Calu3 (cell line): ENCODE measurements around the gene DENND4B. TPM values are rescaled to one million over a fixed set of nuclear protein-coding genes. Genes with fewer than 3 reads are reported as not detected.
"Not testable (repeated sequence)": the region's sequence is repeated elsewhere in the genome, so short reads cannot be mapped to it uniquely, and the experiment has no call there.

Experiments
- BruUV-seq: library from RNA; stranded (reverse); fragments of 400-500 nt; replicated peaks from 2 replicates; lab custom pipeline; 2021; lab: Mats Ljungman, UMichigan
- CTCF ChIA-PET: fragments of 300-600 bp; sonication (Branson Sonifier 250); formaldehyde crosslinking; loops from one replicate; lab custom pipeline; 2022; ENCODE audit warnings: antibody characterized with exemption; lab: Charles Lee
- DNase-seq: peaks from one replicate; pipeline ENCODE4 v3.0.0; 2022
- H3K27ac Mint-ChIP-seq: one replicate; pipeline ENCODE4 v1.8.0; 2022; ENCODE audit warnings: mixed read lengths; ENCODE audit not compliant: unreplicated experiment
- H3K27me3 Mint-ChIP-seq: one replicate; pipeline ENCODE4 v1.8.0; 2022; ENCODE audit warnings: mixed read lengths; ENCODE audit not compliant: unreplicated experiment
- H3K36me3 Mint-ChIP-seq: one replicate; pipeline ENCODE4 v1.8.0; 2022; ENCODE audit warnings: mild to moderate bottlenecking, moderate library complexity, mixed read lengths; ENCODE audit not compliant: insufficient read depth, unreplicated experiment
- H3K4me1 Mint-ChIP-seq: one replicate; pipeline ENCODE4 v1.8.0; 2022; ENCODE audit warnings: mild to moderate bottlenecking, low read depth, mixed read lengths; ENCODE audit not compliant: unreplicated experiment
- H3K4me3 Mint-ChIP-seq: one replicate; pipeline ENCODE4 v1.8.0; 2022; ENCODE audit warnings: mild to moderate bottlenecking, low read depth, moderate library complexity, mixed read lengths; ENCODE audit not compliant: unreplicated experiment
- H3K9me3 Mint-ChIP-seq: one replicate; pipeline ENCODE4 v1.8.0; 2022; ENCODE audit warnings: low read depth, mixed read lengths; ENCODE audit not compliant: unreplicated experiment
- intact Hi-C: fragments of 100-400 bp; cut with micrococcal nuclease; formaldehyde crosslinking; loops from one replicate; pipeline ENCODE4 v1.10.0; 2022; ENCODE audit not compliant: unreplicated experiment
- total RNA-seq: library from RNA; stranded (reverse); gene quantifications from 2 replicates; pipeline ENCODE4 v1.2.3, GENCODE V29; 2022
- TF ChIP-seq, protein P1 (sequence below): fragments of 200-600 bp; IDR thresholded peaks from one replicate; pipeline ENCODE4 v1.8.0; 2022; ENCODE audit warnings: antibody characterized with exemption; ENCODE audit not compliant: unreplicated experiment

Gene DENND4B
- total RNA-seq, 1 experiment from 2014 or later = 90.0 TPM

- CTCF ChIA-PET = no interaction called here
- BruUV-seq = no TSS peak
- Mint-ChIP-seq H3K27ac (no peak overlapping the region), H3K4me3 (no peak overlapping the region), H3K27me3 (no peaks in the 10 kb centered on the region), H3K4me1 (peaks cover 8% of the 10 kb centered on the region), H3K36me3 (peaks cover 16% of the 10 kb centered on the region), H3K9me3 (no peaks in the 10 kb centered on the region)
- TF ChIP-seq, protein P1, sequence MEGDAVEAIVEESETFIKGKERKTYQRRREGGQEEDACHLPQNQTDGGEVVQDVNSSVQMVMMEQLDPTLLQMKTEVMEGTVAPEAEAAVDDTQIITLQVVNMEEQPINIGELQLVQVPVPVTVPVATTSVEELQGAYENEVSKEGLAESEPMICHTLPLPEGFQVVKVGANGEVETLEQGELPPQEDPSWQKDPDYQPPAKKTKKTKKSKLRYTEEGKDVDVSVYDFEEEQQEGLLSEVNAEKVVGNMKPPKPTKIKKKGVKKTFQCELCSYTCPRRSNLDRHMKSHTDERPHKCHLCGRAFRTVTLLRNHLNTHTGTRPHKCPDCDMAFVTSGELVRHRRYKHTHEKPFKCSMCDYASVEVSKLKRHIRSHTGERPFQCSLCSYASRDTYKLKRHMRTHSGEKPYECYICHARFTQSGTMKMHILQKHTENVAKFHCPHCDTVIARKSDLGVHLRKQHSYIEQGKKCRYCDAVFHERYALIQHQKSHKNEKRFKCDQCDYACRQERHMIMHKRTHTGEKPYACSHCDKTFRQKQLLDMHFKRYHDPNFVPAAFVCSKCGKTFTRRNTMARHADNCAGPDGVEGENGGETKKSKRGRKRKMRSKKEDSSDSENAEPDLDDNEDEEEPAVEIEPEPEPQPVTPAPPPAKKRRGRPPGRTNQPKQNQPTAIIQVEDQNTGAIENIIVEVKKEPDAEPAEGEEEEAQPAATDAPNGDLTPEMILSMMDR = no peak
- no peak for DNase-seq
- intact Hi-C loops = no loop called here
Measured at GRCh38 chr1:153908071-153908470, 38.4 kb downstream of the DENND4B start.

- CTCF ChIA-PET = no interaction called here
- no peak overlapping the region for H3K27ac Mint-ChIP-seq
- intact Hi-C loops = no loop called here
- BruUV-seq = no TSS peak
- H3K9me3 Mint-ChIP-seq = no peaks in the 10 kb centered on the region
- H3K4me1 Mint-ChIP-seq = peaks cover 8% of the 10 kb centered on the region
- no peak overlapping the region for H3K4me3 Mint-ChIP-seq
- no peaks in the 10 kb centered on the region for H3K27me3 Mint-ChIP-seq
- TF ChIP-seq, protein P1 = no peak
- peaks cover 16% of the 10 kb centered on the region for H3K36me3 Mint-ChIP-seq
- DNase-seq = no peak
Measured at GRCh38 chr1:153907134-153907533, 39.4 kb downstream of the DENND4B start.

GRCh38 chr1:153906396-153906795, 40.1 kb downstream of the DENND4B start:
- DNase-seq = no peak
- no peaks in the 10 kb centered on the region for H3K9me3 Mint-ChIP-seq
- H3K4me1 Mint-ChIP-seq = peaks cover 7% of the 10 kb centered on the region
- TF ChIP-seq, protein P1 = no peak
- BruUV-seq = no TSS peak
- no peak overlapping the region for H3K27ac Mint-ChIP-seq
- H3K4me3 Mint-ChIP-seq = no peak overlapping the region
- CTCF ChIA-PET = no interaction called here
- H3K27me3 Mint-ChIP-seq = no peaks in the 10 kb centered on the region
- H3K36me3 Mint-ChIP-seq = peaks cover 11% of the 10 kb centered on the region
- intact Hi-C loops = no loop called here

DNA sequence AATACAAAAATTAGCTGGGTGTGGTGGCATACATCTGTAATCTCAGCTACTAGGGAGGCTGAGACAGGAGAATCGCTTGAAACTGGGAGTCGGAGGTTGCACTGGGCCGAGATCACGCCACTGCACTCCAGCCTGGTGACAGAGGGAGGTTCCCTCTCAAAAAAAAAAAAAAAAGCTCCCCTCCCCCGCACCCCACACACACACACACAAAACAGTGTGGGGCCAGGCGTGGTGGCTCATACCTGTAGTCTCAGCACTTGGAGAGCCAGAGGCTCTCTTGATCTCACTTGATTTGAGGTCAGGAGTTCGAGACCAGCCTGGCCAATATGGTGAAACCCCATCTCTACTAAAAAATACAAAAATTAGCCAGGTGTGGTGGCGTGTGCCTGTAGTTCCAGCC, 40.6 kb downstream of the DENND4B start:
- H3K9me3 Mint-ChIP-seq, H3K4me3 Mint-ChIP-seq, BruUV-seq, H3K4me1 Mint-ChIP-seq, H3K27ac Mint-ChIP-seq, H3K27me3 Mint-ChIP-seq, DNase-seq, intact Hi-C loops: not testable (repeated sequence)
- CTCF ChIA-PET = interaction anchor here (0.5 kb wide), 1 partner anchor 956 kb away, joined by 4 read pairs; no protein-coding TSS in a partner anchor
- H3K36me3 Mint-ChIP-seq = peaks cover 10% of the 10 kb centered on the region

DNA sequence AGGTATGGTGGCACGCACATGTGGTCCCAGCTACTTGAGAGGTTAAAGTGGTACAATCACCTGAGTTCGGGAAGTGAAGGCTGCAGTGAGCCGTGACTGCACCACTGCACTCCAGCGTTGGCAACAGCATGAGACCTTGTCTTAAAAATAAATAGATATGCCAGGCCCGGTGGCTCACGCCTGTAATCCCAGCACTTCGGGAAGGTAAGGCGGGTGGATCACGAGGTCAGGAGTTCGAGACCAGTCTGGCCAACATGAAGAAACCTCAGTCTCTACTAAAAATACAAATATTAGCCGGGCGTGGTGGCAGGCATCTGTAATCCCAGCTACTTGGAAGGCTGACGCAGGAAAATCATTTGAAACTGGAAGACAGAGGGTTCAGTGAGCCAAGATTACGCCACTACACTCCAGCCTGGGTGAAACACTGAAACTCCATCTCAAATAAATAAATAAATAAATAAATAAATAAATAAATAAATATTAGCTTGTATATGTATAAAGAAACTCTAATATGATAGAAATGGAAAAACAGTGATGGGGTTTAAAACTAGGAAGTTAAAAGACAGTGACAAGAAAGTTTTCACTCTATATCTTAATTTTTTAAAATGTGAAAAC, 42.6 kb downstream of the DENND4B start:
- BruUV-seq = no TSS peak
- no peaks in the 10 kb centered on the region for H3K27me3 Mint-ChIP-seq
- no peak for DNase-seq

More for the DNA sequence above, 42.6 kb downstream of the DENND4B start:
- Mint-ChIP-seq H3K4me1 (no peaks in the 10 kb centered on the region), H3K27ac (no peak overlapping the region), H3K4me3 (no peak overlapping the region), H3K36me3 (peaks cover 16% of the 10 kb centered on the region), H3K9me3 (no peaks in the 10 kb centered on the region)
- CTCF ChIA-PET = interaction anchor here (1.1 kb wide), 1 partner anchor 38 kb away, joined by 3 read pairs; no protein-coding TSS in a partner anchor
- TF ChIP-seq, protein P1 = no peak
- intact Hi-C loops = no loop called here
